GM03348 (cell line): ENCODE results near the gene NRG2.

ENCODE experiments used
- DNase-seq: peaks from one replicate; pipeline ENCODE4 v3.0.0; 2012; ENCODE audit warnings: low spot score

Gene NRG2

DNA sequence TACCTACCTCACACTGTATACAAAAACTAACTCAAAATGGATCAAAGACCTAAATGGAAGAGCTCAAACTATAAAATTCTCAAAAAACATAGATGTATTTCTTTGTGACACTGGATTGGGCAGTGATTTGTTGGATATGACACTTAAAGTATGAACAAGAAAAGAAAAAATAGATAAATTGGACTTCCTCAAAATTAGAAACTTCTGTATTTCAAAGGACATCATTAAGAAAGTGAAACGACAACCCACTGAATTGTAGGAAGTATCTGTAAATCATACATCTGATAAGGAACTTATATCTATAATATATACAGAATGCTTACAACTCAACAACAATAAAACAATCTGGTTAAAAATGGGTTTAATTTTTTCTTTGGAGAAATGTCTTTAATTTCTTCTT, 96.7 kb downstream of the NRG2 start:
- DNase-seq, result no peak

DNA sequence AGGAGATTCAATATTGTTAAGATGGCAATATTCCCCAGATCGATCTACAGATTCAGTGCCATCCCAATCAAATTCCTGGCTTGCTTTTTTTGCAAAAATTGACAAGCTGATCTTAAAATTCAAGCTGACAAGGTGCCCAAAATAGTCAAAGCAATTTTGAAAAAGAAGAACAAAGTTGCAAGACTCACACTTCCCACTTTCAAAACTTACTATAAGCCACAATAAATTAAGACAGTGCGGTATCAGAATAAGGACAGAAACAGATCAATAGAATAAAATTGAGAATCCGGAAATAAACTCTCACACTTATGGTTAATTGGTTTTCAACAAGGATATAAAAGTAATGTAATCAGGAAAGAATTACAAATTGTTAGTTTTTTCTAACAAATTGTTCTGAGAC, 97.1 kb downstream of the NRG2 start:
- DNase-seq, result no peak

DNA sequence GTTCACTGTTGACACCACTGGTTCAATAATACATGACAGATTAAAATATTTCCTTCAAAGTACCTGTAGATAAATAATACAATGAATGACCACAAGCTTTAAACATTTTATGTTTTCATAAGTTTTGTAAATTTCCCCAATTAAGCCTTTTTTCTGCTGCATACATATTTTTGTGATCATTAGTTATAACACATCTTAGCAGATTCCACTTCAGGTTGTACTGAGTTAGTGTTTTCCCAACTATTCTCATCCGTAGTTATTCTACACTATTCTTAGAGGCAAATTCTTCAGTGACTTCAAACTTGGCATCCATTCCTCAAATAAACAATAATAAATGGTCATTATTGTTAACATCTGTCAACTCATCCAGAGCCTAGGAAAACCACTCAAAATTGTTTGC, 100.9 kb downstream of the NRG2 start:
- no peak for DNase-seq

DNA sequence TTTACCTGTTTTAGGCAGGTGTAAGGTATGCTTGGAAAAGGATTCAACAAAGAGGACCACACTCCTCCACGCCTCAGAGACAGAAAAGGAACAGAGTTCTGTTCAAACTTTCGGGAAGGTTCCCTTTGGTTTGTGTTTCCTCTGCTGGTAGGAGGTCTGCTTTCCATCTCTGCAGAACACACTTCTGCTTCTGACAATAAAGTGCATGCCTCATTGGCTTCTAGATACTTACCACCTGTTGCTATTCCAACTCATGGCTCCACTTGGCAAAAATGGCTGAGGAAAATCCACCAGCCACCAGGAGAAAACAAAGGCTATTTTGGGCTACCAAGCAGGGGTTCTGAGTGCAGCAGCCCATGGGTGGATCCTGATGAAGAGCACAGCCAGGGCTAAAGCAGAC, 112.7 kb downstream of the NRG2 start:
- no peak for DNase-seq

DNA sequence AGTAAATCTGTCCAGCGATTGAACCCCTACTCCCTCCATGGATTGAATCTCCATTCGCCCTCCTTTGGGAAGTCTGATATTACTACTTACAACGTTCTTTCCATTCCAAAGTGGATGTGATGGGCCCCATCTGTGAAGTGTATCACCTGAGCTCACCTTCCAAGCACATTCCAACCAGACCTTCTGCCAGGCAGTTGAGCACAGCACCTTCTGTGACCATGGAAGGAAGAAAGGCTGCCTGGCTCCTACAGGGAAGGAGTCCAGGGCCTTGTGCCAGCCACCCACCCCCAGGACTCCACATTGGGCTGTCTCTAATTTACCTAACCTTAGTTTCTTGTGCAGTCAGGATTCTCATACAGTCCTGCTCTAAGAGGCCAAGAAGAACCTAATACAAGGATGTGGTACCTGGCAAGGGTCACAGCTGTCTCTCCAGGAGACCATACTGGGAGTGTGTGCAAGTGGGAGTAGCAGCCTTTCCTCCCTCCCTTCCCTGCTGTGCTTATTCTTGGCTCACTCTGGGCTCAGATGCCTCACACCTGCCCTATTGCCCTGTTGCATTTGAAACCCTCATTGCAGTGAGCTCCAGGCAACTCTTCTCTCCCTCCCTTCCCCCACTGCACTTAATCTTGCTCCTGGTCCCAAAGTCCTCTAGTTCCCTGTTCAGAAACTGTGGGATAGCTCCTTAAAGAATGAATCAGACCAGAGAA, 116.1 kb downstream of the NRG2 start:
- DNase-seq, result peak; percentile 1

DNA sequence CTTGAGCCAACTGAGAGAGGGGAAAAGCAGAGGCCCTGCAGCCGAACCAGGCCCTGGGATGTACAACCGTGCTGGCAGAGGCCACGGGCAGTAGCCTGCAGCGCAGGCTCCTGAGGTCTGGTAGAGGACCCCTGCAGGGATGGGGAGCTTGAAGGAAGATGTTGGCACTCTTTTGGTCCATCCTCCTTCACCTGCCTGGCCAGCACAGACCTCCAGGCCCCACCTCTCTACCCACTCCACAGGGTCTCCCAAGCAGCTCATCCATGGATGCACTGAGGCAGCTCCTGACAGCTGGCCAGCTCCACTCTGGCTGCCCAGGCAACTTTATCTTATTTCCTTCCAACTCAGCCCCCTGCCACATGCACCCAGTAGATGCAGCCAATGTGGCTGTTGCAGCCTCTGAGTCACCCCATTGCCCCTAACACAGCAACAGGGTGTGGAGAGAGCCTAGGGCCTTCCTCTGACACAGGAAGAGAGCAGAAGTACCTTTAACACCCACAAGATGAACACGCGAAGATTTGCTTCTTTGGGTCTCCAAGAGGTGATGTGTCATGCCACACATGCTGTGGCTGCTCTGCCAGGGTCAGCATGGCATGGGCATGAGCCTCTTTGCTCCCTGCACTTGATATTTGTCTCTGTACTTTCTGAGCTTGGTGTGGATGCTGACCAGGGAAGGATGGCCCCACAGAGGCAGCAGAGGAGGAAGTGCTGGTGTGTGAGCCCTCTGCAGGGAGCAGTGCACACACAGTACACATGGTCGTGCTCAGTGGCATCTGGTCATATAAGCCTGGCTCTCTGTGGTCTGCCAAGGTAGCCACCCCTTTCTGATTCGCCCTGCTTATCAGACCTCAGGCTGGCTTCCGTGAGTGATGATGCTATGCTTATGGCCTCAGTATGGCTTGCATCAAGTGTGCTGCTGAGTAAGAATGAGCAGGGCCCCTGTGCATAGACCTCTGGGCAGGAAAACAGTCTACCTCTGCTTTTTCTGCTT, 117.2 kb downstream of the NRG2 start:
- peak; percentile 3 for DNase-seq

DNA sequence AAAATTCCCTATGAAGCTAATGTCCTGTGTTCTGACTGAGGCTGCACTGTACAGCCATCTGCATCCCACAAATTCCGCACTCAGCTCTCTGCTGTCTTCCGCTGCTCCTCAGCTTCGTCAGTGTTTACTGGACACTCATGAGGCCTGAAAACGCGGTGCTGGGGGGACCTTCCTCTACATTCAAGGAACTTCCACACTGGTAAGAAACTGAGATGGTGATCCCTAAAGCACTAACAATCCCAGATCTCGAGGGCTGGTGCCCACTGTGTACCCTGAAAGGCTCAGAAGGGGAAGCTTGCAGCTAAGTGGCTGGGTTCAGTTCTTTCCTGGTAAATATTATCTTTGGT, 117.9 kb downstream of the NRG2 start:
- DNase-seq, result no peak

DNA sequence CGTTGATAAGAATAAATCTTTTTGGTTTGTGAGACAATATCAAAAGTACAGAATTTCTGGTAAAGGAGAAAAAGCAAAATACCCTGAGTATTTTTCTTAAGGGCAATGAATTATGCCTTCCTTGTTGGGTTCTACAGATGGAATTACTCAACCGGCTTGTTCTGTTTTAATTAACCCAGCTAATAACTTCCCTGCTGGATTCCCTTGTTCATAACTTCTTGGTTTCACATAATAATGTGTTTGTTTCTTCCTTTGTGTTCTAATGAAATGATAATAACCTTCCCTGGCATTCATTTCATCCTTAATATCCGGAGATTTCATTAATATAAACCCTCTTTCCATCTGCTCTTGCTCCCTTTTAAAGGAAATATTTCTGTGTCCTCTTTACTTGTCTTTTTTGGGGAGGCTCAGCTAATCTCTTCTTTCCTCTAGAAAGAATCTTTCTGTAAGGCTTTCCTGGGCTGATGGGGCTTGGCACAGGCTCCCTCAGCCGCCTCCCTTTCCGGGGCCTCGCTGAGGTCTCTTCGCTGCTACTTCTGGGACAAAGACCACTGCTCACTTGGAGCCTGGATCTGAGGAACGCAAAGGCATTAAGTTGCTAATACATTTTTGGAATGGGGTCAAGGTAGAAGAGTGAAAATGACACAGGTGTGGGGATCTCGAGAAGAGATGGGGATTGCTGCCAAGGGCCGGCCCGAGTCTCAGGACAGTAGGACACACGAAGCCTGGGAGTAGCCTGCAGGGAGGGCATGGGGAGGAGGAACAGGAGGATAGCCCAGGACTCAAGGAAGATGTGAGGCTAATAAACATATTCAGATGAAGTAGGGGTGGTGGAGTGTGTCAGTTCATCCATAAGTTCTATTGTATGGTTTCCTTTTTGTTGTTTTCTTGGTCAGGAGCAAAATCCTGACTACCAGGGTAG, 118.5 kb downstream of the NRG2 start:
- no peak for DNase-seq

DNA sequence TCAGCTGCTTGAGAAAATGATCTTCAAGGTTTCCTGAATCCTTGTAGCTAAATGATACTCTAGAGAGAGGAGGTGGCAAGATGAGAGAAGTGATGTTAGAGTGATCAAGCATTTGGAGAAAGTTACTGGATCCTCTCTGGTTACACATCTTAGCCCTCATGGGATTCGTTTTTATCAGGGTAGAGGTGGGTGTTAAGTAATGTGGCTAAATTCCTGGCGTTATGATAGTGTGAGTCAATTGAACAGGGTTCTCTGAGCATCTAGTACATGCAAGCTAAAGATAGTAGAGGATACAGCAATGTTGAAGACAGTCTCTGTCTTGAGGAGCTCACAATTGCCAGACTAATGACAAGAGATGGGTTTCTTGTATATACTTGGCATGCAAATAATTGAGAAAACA, 123.8 kb downstream of the NRG2 start:
- peak; percentile 60 for DNase-seq

DNA sequence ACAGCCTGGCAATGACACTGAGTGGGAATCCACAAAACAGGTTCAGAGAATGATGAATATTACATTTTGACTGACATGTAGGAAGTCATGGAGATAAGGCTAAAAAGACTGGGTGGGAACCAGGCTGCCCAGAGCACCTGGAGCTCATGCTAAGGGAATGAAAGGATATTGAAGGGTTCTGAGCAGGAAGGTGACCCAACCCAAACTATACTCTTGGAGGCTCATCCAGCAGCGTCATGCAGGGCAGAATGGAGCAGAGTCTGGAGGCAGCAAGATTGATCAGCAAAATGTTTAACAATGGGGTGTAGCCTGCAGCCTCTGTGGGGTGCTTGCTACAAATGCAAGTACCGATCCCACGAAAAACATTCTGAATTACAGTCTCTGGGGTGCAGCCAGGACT, 127.3 kb downstream of the NRG2 start:
- no peak for DNase-seq

DNA sequence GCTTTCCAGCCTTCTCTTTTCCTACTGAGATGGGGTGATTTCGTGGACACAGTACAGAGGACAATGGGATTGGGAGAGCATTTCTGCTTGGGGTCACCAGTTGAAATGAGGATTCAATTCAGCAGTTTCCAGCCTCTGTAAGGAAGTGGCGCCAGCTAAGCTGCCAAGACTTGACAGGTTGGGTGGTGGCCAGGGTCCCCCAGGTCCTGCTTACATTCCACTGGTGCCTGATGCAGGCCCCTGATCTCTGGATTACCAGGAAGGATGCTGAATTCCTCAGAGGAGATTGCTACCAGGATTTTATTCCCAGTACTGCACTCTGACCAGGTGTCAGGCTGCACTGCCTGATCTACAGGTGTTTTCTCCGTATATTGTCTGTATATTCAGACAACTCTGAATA, 127.8 kb downstream of the NRG2 start:
- no peak for DNase-seq

DNA sequence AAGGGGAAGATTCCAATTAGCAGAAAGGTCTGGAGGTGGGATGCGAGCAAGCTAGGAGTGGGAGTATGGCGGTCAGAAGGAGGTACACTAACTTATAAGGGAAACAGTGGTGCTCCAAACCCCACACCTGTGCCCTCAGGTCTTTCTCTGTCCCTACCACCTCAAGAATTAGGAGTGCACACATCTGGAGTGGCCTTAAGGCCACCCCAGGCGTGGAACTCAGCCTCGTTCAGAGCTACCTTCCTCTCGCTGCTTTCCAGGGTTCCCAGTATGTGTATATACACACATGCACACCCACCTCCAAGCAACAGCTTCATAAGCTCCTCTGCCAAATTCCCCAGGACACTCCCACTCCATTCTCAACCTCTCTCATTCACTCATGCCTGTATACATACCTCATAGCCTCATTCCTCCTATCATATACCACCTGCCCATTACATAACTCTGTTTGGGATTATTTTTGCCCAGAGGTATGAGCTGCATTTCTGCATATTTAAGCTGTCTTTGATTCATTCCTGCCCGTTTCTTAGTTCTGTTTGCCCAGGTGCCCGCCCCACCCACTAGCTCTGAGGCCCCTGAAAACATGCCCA, 128.8 kb downstream of the NRG2 start:
- DNase-seq, result no peak

DNA sequence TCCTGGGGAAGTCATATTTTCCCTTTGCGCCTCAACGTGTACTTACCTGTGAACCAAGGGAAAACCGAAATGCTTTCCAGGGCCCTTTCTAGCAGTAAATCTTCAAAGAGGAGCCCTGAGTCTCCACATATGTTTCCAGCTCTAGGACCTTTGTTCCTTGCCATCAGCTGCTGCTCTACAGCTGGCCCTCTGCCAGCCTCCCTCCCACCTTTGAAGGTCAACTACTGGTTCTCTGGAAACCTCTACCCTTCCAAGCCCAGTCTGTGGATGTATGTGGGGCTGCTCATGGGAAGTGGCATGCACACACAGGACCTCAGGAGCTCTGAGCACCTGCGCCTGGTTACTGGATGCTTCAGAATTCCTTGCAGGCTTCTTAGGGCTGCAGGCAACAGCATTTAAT, 130.3 kb downstream of the NRG2 start:
- no peak for DNase-seq

DNA sequence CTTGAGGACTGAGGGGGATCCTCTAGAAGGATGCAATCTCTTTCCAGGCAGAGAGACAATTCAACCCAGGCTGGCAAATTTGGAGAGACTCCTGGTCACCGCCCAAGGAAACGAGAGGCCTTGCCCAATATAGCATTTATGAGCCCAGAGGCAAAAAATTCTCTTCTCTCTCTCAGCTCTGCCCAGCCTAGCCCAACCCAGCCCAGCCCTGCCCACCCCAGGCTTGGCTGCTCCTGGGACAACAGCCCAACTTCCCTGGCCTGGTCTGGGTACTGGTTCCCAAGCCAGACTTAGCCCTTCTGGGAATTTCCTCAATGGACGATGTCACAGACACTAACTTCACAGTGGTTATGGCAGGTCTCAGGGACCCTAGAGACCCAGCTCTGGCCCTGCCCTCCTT, 130.9 kb downstream of the NRG2 start:
- no peak for DNase-seq

DNA sequence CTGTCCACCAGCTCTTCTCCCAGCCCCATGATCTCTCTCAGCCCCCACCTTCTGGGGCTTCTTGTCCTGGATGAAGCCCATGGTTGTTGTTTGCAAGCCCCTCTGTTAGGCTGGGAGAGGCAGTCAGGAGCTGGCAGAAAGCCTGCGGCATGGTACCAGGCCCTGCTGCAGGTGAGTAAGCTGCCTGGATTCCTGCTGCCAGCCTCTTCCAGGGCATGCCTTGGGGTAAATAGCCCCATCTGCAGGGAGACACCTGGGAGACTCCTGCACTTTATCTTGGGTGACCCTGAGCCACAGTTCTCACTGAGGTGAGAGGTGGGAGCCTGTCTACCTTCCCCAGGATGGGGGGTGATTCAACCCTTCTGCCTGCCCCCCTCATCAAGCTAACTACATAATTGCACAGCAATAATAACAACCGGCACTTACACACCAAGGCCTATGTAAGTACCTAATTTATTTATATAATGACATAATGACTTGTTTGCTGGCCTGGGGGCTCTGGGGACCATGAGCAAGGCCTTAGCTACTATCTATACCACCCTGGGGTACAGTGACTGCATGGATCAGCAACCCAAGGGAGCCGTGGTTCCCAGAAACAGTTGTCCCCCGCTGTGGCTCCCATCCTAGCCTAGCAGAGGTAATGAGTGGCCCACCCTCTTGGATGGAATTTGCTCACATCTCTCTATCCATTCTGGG, 131.5 kb downstream of the NRG2 start:
- DNase-seq, result no peak

DNA sequence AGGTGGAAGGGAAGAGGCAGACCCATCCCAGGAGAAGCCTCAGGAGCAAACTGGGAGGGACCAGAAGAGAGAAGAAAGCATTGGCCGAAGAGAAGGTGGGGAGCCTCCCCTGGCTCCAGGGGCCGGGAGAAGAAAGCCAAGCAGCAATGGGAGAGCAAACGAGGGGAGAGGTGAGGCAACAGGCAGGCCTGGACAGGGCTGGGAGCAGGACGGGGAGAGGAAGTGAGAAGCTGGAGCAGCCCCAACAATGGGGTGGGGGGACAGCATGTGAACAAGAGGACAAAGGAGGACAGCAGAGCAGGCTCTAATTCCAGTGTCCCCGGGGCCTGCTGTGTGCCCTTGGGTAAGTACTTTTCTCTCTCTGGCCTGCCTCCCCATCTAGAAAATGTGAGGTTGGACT, 132.2 kb downstream of the NRG2 start:
- no peak for DNase-seq

DNA sequence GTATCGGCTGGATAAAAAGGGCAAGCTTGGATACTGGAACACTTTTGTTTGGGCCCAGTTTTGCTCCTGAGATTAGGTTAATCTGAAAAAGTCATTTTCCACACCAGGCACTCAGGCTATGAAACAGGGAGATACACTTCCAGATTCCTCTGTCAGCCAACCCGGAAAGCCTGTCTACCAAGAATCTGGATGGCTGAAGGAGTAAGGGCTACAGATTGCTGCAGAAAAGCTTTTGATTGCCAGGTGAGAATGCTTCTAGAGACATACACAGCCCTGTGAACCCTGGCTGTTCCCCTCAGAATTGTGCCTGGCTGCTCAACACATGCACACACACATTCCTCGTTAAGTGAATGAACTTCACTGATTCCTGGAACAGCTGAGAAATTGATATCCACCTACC, 133.1 kb downstream of the NRG2 start:
- no peak for DNase-seq

DNA sequence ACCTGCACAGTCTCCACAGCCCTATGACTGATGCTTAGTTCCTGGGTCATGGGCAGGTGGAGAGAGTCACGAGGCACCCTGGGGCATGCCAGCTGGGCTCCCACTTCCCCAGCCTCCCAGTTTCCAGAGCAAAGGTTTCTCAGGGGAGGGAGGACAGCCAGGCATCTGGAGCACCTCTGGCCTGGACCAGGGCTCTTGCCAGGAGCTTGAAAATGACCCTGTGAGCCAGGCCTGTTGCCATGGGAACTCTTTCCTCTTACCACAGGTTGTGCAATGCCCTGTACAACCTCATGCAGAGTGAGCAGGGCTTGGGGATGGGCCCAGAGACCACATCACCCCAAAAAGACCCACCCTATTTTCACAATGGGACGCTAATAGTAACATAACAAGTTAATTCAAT, 134.3 kb downstream of the NRG2 start:
- no peak for DNase-seq

DNA sequence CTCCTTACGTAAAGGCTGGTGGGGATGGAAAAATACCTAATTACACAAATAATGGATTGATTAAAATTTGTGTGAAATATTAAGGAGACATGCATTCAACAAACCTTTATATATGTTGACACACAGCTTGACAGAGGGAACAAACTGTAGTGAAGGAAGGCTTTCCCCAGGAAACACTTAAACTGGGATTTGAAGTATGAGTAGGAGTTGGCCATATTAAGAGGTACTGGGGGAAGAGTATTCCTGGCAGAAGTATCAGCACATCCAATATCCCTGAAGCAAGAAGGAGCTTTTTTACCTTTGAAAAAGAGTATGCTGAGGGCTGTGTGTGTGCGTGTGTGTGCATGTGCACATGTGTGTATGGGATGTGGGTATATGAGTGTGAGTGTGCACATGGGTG, 136.4 kb downstream of the NRG2 start:
- no peak for DNase-seq

DNA sequence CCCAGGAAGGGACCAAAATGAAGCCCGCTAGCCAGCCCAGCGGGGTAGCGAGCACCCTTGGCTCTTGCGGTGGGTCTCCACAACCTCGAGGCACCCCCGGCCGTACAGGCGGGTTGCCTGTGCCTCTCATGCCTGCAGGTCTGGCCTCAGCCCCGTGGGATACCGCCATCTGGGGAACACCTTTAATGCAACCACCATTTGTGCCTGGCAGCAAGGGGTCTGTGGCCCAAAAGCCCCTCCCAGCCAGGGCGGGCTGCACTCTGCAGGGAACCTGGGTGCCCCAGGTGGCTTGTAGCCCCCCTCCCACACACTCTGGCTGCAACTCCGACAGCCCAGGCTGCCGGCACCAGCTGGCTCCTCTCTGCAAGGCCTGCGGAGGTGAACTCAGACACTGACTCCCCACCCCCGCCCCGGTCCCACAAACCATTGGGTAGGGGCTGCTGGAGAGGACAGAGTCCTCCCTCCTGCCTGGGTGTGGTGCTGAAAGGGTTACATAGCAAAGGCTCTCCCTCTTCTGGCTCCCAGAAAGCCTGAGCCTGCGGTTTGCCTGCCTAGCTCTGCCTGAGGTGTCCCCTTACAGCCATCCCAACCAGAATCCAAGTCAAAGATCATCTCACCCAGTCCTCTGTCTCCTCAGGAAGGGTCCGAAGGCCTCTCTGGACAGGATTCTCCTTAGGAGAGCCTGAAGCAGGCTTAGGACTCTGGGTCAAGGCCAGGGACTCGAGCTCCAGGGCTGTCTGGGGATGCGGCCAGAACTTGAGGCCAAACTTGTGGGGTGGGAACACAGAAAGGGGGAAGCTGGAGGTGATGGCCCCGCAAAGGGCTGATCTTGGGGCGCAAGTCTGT, 138.1 kb downstream of the NRG2 start:
- DNase-seq, result no peak

DNA sequence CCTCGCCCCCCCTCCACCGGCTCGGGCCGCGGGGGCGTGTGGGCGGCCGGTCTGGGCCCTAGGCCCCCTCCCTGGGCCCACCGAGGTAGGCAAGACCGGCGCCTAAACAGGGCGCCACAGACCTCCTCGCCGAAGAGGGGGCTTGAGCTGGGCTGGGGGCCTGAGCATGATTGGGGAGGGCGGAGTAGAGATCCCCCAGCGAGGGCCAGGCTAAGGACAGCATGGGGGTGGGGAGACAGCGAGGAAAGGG, 138.6 kb downstream of the NRG2 start:
- DNase-seq, result no peak
